ENCODE results near the gene NRG3.

The NRG3 gene

DNA sequence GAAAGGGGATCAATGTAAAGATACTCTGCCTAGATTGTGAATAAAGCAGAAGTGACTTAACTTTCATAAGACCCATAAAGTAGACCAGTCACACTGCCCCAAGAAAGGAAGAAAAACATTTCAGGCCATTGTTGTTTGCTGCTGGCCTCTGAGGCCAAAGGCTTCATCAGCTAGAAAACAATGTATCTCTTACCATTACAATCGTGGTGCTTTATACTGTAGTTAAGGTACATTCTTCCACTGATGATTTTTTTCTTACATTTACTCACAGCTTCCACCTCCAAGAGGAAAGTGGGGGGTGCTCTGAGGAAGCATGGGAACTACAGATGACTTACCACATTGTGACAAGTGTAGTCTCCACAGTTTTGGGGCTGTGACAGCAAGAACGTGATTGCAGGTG, 68.6 kb downstream of the NRG3 start:
- DNase-seq (ENCODE audit: low read depth in 1 of 2, low spot score in 1 of 2): no peak
- no peak for TF ChIP-seq JUND (IDR thresholded peaks at IDR 0.05; ENCODE audit: low read depth)
- in situ Hi-C loops (cut with HindIII; ENCODE audit: low pct_unique_long_range_greater_than_20kb, low sequenced_read_pairs): no loop called here

DNA sequence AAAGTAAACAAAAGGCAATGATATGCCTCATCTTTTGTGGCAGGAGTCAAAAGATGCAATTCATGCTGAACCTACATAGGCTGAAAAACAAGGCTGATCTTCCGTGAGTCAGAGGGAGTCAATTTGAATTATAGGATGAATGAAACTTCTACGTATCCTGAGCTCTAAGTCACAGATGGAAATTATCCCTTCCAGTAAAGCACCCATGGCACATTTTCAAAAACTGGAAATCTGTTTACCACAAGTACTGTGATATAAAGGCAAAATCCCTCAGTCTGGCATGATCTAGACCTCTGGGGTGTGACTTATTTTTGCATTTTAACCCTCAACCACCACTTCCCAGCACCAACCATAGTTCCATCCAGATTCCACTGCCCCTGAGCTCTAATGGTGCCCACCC, 69.6 kb downstream of the NRG3 start:
- no peak for TF ChIP-seq JUND (IDR thresholded peaks at IDR 0.05; ENCODE audit: low read depth)
- no peak for DNase-seq (ENCODE audit: low read depth in 1 of 2, low spot score in 1 of 2)
- in situ Hi-C loops (cut with HindIII; ENCODE audit: low pct_unique_long_range_greater_than_20kb, low sequenced_read_pairs): no loop called here

DNA sequence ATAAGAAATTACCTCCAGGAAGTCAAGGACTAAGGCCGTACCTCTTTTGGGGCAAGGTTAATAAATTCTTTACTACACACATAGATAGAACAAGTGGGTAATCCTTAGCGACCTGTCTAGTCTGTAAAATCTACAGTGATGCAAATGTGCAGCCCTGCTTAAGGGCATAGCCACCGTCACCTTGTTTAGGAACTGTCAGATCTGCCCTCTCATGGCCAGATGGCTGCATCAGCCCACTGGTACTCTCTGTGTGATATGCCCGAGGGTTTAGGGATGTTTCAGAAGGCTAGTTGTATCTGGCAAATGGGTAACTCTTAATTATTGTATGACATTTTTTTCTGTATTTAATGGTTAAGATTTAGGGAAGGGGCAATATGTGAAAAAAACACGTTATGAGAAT, 74.3 kb downstream of the NRG3 start:
- in situ Hi-C loops (cut with HindIII; ENCODE audit: low pct_unique_long_range_greater_than_20kb, low sequenced_read_pairs): no loop called here
- DNase-seq (ENCODE audit: low read depth in 1 of 2, low spot score in 1 of 2): no peak
- no peak for TF ChIP-seq JUND (IDR thresholded peaks at IDR 0.05; ENCODE audit: low read depth)

DNA sequence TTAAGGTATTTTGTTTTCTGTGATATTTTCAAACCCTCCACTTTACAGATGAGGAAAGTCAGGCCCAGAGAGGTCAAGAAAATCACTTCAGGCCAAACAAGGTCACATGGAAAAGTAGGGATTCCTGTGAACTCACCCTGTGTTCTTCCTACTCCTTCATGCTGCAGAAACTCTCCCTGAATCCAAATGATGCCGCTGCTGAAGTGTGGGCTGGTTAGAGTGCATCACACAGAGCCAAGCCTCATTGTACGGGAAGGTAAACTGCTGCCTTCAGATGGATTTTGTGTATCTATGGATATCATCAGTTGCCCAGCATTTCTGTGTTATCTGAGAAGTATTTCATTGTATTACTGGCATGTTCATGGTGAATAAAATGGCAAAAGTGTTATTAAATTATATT, 75.4 kb downstream of the NRG3 start:
- TF ChIP-seq JUND (IDR thresholded peaks at IDR 0.05; ENCODE audit: low read depth): no peak
- in situ Hi-C loops (cut with HindIII; ENCODE audit: low pct_unique_long_range_greater_than_20kb, low sequenced_read_pairs): no loop called here
- DNase-seq (ENCODE audit: low read depth in 1 of 2, low spot score in 1 of 2): no peak

DNA sequence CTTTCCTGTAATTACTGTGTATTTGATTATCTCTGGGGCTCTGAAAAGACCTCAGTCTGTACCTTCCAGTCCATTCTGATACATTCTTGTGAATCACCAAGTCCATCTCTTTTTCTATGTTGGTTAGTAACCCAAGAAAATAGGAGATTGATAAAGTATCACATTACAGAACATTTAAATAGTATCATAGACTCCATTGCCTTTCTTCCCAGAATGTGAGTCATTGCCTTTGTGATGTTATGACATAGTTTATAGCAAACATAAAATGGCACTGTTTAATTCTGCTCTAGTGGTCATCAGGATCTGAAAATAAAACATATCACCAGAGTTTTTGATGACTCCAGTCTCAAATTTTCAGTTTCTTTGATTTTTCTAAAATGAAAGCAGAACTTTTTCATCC, 78.4 kb downstream of the NRG3 start:
- no peak for DNase-seq (ENCODE audit: low read depth in 1 of 2, low spot score in 1 of 2)
- no peak for TF ChIP-seq JUND (IDR thresholded peaks at IDR 0.05; ENCODE audit: low read depth)
- in situ Hi-C loops (cut with HindIII; ENCODE audit: low pct_unique_long_range_greater_than_20kb, low sequenced_read_pairs): no loop called here

DNA sequence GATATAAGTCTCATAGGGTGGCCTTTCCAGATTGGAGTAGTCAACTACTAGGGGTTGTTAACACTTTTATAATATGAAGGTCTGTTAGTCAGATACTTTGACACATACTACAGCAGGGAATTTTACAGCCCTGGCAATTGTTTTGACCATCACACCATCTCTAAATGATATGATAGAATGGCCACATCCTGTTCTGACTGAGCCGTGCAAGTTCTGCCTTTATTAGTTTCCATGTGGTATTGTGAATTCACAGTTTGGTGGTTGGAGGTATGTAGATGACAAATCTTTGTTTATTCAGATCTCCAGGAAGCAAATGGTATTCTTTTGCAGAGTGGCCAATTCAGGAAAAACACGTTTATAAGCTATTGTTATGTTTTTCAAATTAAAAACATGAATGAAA, 83.0 kb downstream of the NRG3 start:
- TF ChIP-seq JUND (IDR thresholded peaks at IDR 0.05; ENCODE audit: low read depth): no peak
- DNase-seq (ENCODE audit: low read depth in 1 of 2, low spot score in 1 of 2): no peak
- in situ Hi-C loops (cut with HindIII; ENCODE audit: low pct_unique_long_range_greater_than_20kb, low sequenced_read_pairs): no loop called here

DNA sequence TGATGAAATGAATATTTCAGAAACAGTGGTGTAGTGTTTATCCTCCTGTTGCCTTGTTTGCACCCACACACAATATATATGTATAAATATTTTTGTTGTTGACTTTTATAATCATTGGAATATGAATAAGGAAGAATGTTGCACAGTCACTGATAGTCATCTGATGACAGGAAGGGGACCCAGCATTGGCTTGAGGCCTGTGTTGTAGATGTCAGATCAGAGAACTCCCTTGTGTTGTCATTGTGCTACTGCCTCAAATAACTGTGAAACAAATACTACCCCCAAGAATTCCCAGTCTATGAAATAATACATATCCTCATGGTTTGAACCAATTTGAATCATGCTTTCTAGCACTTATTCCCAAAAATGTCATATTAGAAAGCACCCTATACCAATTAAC, 84.0 kb downstream of the NRG3 start:
- TF ChIP-seq JUND (IDR thresholded peaks at IDR 0.05; ENCODE audit: low read depth): no peak
- in situ Hi-C loops (cut with HindIII; ENCODE audit: low pct_unique_long_range_greater_than_20kb, low sequenced_read_pairs): no loop called here
- peak in 1 of 2 experiments; percentile 23 for DNase-seq (ENCODE audit: low read depth in 1 of 2, low spot score in 1 of 2)

DNA sequence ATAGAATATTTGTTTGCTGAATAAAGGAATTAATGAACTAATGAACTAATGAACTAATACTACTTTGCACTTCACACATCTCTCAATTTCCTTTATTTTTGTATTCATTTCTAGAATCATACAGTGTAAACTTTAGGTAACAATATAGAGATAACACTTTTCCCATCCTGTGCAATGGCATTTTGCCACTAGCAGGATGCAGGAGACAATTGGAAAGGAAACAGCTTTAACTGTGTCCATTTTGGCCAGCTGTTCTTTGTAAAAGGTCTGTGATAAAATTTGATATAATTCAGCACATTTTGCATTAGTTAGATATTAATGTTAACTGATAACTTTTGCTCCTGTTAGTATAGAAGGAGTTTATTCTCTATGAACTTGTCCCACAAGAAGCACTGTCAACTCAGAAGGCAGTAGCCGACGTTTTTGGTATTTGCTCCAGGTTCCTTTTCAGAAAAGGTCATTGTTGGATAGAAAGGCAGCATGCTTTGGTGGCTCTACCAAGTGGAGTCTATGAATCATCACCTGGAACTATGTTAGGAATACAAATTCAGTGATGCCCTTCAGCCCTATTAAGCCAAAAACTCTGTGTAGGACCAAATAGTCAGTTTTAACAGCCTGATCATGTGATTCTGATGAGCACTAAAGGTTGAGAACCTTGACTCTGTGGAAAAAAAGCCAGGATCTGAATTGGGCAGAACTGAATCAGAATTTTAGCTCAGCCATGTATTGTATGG, 86.6 kb downstream of the NRG3 start:
- no peak for TF ChIP-seq JUND (IDR thresholded peaks at IDR 0.05; ENCODE audit: low read depth)
- in situ Hi-C loops (cut with HindIII; ENCODE audit: low pct_unique_long_range_greater_than_20kb, low sequenced_read_pairs): no loop called here
- no peak for DNase-seq (ENCODE audit: low read depth in 1 of 2, low spot score in 1 of 2)

DNA sequence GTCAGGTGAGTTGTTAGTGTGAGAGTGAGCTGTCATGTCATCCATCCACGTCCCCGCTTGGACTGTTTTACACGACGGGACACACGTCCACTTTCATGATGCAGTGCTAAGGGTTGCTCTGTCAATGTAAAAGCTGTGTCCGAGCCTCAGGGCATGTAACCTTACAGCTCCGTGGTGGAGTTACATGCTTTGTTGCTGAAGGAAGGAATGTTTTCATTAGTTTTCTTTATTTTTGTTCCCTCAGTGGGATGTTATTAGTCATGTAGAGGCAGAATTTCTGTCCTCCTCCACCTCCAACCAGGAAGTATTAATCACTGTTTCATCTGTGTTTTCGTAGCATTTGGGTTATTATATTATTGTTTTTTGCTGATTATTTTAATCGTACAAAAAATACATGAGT, 88.6 kb downstream of the NRG3 start:
- TF ChIP-seq JUND (IDR thresholded peaks at IDR 0.05; ENCODE audit: low read depth): no peak
- DNase-seq (ENCODE audit: low read depth in 1 of 2, low spot score in 1 of 2): peak in 1 of 2 experiments; percentile 22
- in situ Hi-C loops (cut with HindIII; ENCODE audit: low pct_unique_long_range_greater_than_20kb, low sequenced_read_pairs): no loop called here

DNA sequence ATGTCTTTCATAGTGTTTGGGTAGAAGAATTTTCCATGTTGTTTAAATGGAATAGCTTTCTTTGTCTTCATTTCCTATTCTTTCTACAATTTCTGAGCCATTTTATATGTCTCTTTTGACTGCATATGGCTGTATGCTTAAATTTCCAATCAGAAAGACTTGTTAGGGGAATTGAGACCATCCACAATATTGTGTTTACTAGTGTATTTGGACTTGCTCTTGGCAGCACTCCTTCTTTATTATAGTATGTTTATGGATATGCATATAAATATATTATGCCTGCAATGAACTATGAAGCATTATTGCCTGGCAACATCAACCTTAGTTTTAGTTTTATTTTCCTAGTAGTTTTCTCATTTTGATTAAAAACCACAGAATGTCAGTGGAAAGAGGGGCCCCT, 92.7 kb downstream of the NRG3 start:
- TF ChIP-seq JUND (IDR thresholded peaks at IDR 0.05; ENCODE audit: low read depth): no peak
- in situ Hi-C loops (cut with HindIII; ENCODE audit: low pct_unique_long_range_greater_than_20kb, low sequenced_read_pairs): no loop called here
- no peak for DNase-seq (ENCODE audit: low read depth in 1 of 2, low spot score in 1 of 2)

DNA sequence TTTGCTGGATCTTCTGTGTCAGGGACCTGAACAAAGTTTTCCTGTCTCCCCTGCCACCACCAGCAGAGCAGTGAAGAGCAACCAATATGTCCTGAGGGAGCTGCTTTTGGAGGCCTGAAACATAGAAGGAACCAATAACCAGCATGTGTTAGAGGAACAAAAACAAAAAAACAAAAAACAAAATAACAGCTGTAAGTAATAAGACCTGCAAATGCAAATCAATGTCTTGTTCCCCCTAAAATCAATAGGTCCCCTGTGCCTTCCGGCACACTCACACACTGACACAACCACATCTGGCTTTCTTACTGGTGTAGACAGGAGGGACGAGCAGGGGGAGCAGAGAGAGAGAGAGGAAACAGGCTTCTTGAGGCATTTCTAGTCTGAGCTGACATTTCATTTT, 94.1 kb downstream of the NRG3 start:
- TF ChIP-seq JUND (IDR thresholded peaks at IDR 0.05; ENCODE audit: low read depth): no peak
- DNase-seq (ENCODE audit: low read depth in 1 of 2, low spot score in 1 of 2): no peak
- in situ Hi-C loops (cut with HindIII; ENCODE audit: low pct_unique_long_range_greater_than_20kb, low sequenced_read_pairs): no loop called here

DNA sequence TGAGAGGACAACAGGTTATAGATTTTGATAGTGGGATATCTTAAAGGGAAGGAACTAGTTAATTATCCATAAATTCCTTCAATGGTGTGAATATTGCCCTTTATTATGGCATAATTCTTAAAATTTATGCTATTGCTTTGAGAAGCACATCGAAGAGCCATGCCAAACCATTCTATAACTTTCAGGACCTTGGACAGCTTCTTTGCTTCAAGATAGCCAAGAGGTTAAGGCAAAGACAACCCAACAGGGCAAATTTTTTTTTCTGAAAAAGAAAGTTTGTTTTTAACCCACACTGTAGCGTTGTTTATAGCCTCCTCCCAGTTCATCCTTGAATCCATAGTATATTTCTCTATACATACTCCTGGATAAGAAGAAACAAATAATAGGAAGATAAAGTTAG, 103.2 kb downstream of the NRG3 start:
- in situ Hi-C loops (cut with HindIII; ENCODE audit: low pct_unique_long_range_greater_than_20kb, low sequenced_read_pairs): no loop called here
- DNase-seq (ENCODE audit: low read depth in 1 of 2, low spot score in 1 of 2): peak; percentile 30 to 82
- no peak for TF ChIP-seq JUND (IDR thresholded peaks at IDR 0.05; ENCODE audit: low read depth)

DNA sequence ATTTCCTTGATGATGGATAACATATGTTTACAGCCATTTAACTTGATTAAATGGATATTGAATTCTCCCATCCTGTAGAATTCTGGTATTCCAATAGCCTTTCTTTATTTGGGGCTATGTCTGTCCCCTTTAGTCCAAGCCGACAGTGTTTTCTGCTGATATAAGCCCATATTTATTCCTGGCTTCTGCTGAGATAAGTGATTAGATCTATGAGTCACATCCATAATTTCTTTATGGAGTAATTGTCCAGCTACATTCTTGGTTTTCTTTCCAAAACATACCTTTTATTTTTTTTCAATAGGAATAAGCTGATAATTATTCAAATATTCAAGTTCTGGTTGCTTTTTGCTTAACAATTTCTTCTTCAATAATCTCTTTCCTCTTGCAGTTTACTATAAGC, 106.7 kb downstream of the NRG3 start:
- no peak for TF ChIP-seq JUND (IDR thresholded peaks at IDR 0.05; ENCODE audit: low read depth)
- in situ Hi-C loops (cut with HindIII; ENCODE audit: low pct_unique_long_range_greater_than_20kb, low sequenced_read_pairs): no loop called here
- DNase-seq (ENCODE audit: low read depth in 1 of 2, low spot score in 1 of 2): no peak

DNA sequence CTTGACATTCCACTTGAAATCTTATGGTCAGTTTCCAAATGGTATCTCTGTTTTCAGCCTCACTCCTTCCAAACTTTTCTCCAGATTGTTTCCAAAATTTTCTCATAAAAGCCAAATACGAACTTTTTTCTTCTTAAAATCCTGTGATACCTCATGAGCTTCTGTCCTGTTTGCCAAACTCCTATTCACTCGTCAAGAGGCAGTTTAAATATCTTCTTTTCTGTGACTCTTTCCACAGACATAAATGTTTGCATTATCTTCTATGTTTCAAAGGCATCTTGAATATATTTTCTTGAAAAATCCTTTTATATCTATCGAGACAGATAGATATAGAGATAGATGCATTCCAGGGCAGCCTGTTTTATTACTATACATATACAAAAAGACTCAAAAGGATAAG, 109.4 kb downstream of the NRG3 start:
- in situ Hi-C loops (cut with HindIII; ENCODE audit: low pct_unique_long_range_greater_than_20kb, low sequenced_read_pairs): no loop called here
- TF ChIP-seq JUND (IDR thresholded peaks at IDR 0.05; ENCODE audit: low read depth): no peak
- DNase-seq (ENCODE audit: low read depth in 1 of 2, low spot score in 1 of 2): no peak

Measured in T47D (cell line).